H9 (cell line): ENCODE measurements around the gene IGF2. TPM values are rescaled to one million over a fixed set of nuclear protein-coding genes. Genes with fewer than 3 reads are reported as not detected.

ENCODE experiments used
- DNase-seq: peaks from one replicate; pipeline ENCODE4 v3.0.0-alpha.2; 2017
- H2AFZ ChIP-seq: one replicate; pipeline ENCODE4 v1.6.1; 2013; ENCODE audit warnings: mild to moderate bottlenecking, low read length, control low read depth, moderate library complexity
- H2AK5ac ChIP-seq: 2 replicates; pipeline ENCODE4 v1.6.1; 2013; ENCODE audit warnings: low read length, control low read depth, mixed read lengths; ENCODE audit not compliant: insufficient read length
- H2BK120ac ChIP-seq: one replicate; pipeline ENCODE4 v1.6.1; 2013; ENCODE audit warnings: low read depth, mild to moderate bottlenecking, low read length, control low read depth, inconsistent platforms; ENCODE audit not compliant: poor library complexity, severe bottlenecking
- H2BK12ac ChIP-seq: 2 replicates; pipeline ENCODE4 v1.6.1; 2013; ENCODE audit warnings: low read length, control low read depth, mixed read lengths, low read depth; ENCODE audit not compliant: insufficient read length
- H2BK15ac ChIP-seq: 2 replicates; pipeline ENCODE4 v1.6.1; 2013; ENCODE audit warnings: low read depth, low read length, control low read depth
- H2BK20ac ChIP-seq: one replicate; pipeline ENCODE4 v1.6.1; 2013; ENCODE audit warnings: low read depth, mild to moderate bottlenecking, low read length, control low read depth, inconsistent platforms; ENCODE audit not compliant: poor library complexity, severe bottlenecking
- H2BK5ac ChIP-seq: 2 replicates; pipeline ENCODE4 v1.6.1; 2013; ENCODE audit warnings: low read length, control low read depth, mixed read lengths; ENCODE audit not compliant: insufficient read length
- H3K14ac ChIP-seq: 2 replicates; pipeline ENCODE4 v1.6.1; 2013; ENCODE audit warnings: low read length, control low read depth; ENCODE audit not compliant: insufficient read depth
- H3K18ac ChIP-seq: 2 replicates; pipeline ENCODE4 v1.6.1; 2013; ENCODE audit warnings: low read depth, mild to moderate bottlenecking, mixed read lengths, low read length, control low read depth; ENCODE audit not compliant: insufficient read length
- H3K23ac ChIP-seq: 2 replicates; pipeline ENCODE4 v1.6.1; 2013; ENCODE audit warnings: low read length, control low read depth, mixed read lengths, low read depth; ENCODE audit not compliant: insufficient read length
- H3K23me2 ChIP-seq: 2 replicates; pipeline ENCODE4 v1.6.1; 2013; ENCODE audit warnings: low read depth, mild to moderate bottlenecking, mixed read lengths, low read length, control low read depth; ENCODE audit not compliant: insufficient read length, poor library complexity, severe bottlenecking
- H3K27ac ChIP-seq: 2 replicates; pipeline ENCODE4 v1.5.1; 2013; ENCODE audit warnings: low read length, control low read depth, mixed read lengths, low read depth; ENCODE audit not compliant: insufficient read length
- H3K27me3 ChIP-seq: 2 replicates; pipeline ENCODE4 v1.6.1; 2013; ENCODE audit warnings: low read length, control low read depth, inconsistent platforms; ENCODE audit not compliant: insufficient read depth
- H3K4ac ChIP-seq: 2 replicates; pipeline ENCODE4 v1.6.1; 2013; ENCODE audit warnings: low read depth, mild to moderate bottlenecking, control low read depth, inconsistent platforms, low read length, moderate library complexity
- H3K4me1 ChIP-seq: 2 replicates; pipeline ENCODE4 v1.6.1; 2013; ENCODE audit warnings: low read length, control low read depth, inconsistent platforms; ENCODE audit not compliant: insufficient read depth
- H3K4me2 ChIP-seq: 2 replicates; pipeline ENCODE4 v1.6.1; 2013; ENCODE audit warnings: low read length, control low read depth, mixed read lengths; ENCODE audit not compliant: insufficient read length, insufficient read depth
- H3K56ac ChIP-seq: 2 replicates; pipeline ENCODE4 v1.6.1; 2013; ENCODE audit warnings: low read depth, mild to moderate bottlenecking, mixed read lengths, low read length, control low read depth; ENCODE audit not compliant: insufficient read length
- H3K79me1 ChIP-seq: 2 replicates; pipeline ENCODE4 v1.6.1; 2013; ENCODE audit warnings: low read depth, mild to moderate bottlenecking, moderate library complexity, low read length, control low read depth, inconsistent platforms; ENCODE audit not compliant: insufficient read depth, poor library complexity, severe bottlenecking
- H3K79me2 ChIP-seq: 2 replicates; pipeline ENCODE4 v1.6.1; 2013; ENCODE audit warnings: low read length, control low read depth, inconsistent platforms; ENCODE audit not compliant: insufficient read depth
- H3K9ac ChIP-seq: 2 replicates; pipeline ENCODE4 v1.6.1; 2013; ENCODE audit warnings: low read length, control low read depth, mixed read lengths; ENCODE audit not compliant: insufficient read length; ENCODE audit errors: extremely low read depth
- H3K9me3 ChIP-seq: one replicate; pipeline ENCODE4 v1.6.1; 2013; ENCODE audit warnings: low read depth, low read length, inconsistent platforms; ENCODE audit not compliant: control insufficient read depth
- H3T11ph ChIP-seq: one replicate; pipeline ENCODE4 v1.6.1; 2013; ENCODE audit warnings: mild to moderate bottlenecking, low read length, control low read depth, inconsistent platforms
- H4K20me1 ChIP-seq: one replicate; pipeline ENCODE4 v1.6.1; 2013; ENCODE audit not compliant: control insufficient read depth, insufficient read length, insufficient read depth
- H4K5ac ChIP-seq: 2 replicates; pipeline ENCODE4 v1.6.1; 2013; ENCODE audit warnings: low read depth, mild to moderate bottlenecking, mixed read lengths, low read length, control low read depth; ENCODE audit not compliant: insufficient read length
- H4K8ac ChIP-seq: replicated peaks from 2 replicates; pipeline ENCODE4 v1.6.1; 2013; ENCODE audit warnings: low read length, control low read depth, mixed read lengths, low read depth; ENCODE audit not compliant: insufficient read length
- H4K91ac ChIP-seq: 2 replicates; pipeline ENCODE4 v1.6.1; 2013; ENCODE audit warnings: low read depth, mild to moderate bottlenecking, moderate library complexity, mixed read lengths, low read length, control low read depth; ENCODE audit not compliant: insufficient read length
- H3K27ac Mint-ChIP-seq, 3 experiments: 2 replicates in 2 of 3; 3 replicates in 1 of 3; pipeline ENCODE4 v1.8.0; 2020 to 2021; ENCODE audit warnings: mixed read lengths in 3 of 3, mild to moderate bottlenecking in 1 of 3, moderate library complexity in 1 of 3
- H3K27me3 Mint-ChIP-seq: 2 replicates; pipeline ENCODE4 v1.8.0; 2021; ENCODE audit warnings: low read depth, mild to moderate bottlenecking, moderate library complexity, mixed read lengths
- H3K36me3 Mint-ChIP-seq, 3 experiments: 2 replicates in 2 of 3; 3 replicates in 1 of 3; pipeline ENCODE4 v1.8.0; 2020 to 2021; ENCODE audit warnings: low read depth in 3 of 3, mixed read lengths in 3 of 3; ENCODE audit not compliant: insufficient read depth in 1 of 3
- H3K4me1 Mint-ChIP-seq, 2 experiments: 2 replicates each; pipeline ENCODE4 v1.8.0; 2020; ENCODE audit warnings: mixed read lengths in 2 of 2
- H3K4me3 Mint-ChIP-seq, 2 experiments: 2 replicates in 1 of 2; 3 replicates in 1 of 2; pipeline ENCODE4 v1.8.0; 2020 to 2021; ENCODE audit warnings: mild to moderate bottlenecking in 2 of 2, mixed read lengths in 2 of 2, moderate library complexity in 1 of 2
- H3K9me3 Mint-ChIP-seq, 2 experiments: 2 replicates in 1 of 2; 3 replicates in 1 of 2; pipeline ENCODE4 v1.8.0; 2020; ENCODE audit warnings: mild to moderate bottlenecking in 2 of 2, mixed read lengths in 2 of 2, moderate library complexity in 1 of 2
- CTCF ChIP-seq: fragments of 200-600 bp; sonication (generic); conservative IDR thresholded peaks from 3 replicates; pipeline ENCODE4 v1.8.0; 2021; ENCODE audit warnings: antibody characterized with exemption, mild to moderate bottlenecking
- WGBS: extraction: QIAGEN DNeasy Blood & Tissue Kit; methylation state at CpG from one replicate; pipeline ENCODE4 v1.1.7; 2013; ENCODE audit warnings: missing lambda C conversion rate, low lambda C conversion rate, mixed read lengths; ENCODE audit not compliant: insufficient read length; ENCODE audit errors: extremely low coverage; 5-methylcytosine and 5-hydroxymethylcytosine counted together
- total RNA-seq: library from RNA; stranded (reverse); gene quantifications from 2 replicates; pipeline ENCODE4 v1.2.1, GENCODE V29; 2021

The IGF2 gene
- total RNA-seq, 1 experiment from 2014 or later, result 2.8 TPM

DNA sequence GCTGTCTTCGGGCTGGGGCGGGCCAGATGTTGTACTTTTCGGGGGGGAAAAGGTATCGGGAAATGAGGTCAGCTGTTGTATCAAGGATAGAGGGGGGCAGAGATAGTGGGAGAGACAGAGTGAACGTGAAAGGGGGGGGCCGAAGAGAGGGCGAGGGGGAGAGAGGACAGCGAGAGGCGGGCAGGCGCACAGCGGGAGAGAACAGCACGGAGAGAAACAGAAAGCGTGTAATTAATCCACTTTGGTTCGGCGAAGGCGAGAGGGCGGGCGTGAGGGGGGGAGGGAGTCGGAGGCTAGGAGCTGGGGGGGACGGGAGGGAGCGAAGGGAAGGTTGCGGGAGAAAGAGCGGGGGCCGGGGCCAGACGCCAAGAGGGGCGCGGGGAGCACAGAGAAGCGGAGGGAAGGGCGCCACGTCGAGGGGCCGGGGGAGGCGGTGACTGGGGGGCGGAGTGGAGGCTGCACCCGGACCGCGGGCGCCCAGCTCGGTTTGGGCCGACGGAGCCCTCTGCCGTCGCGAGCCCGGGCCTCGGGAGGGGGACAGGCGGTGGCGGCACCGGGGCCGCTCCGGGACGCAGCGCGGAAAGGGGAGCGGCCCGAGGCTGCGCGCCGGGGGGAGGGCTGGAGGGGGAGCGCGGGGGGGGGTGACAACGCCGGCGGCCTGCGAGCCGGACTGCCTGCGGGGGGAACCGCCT is 612 bp downstream of the IGF2 start:
- H3K9me3 ChIP-seq, result no peaks in the 10 kb centered on the region
- H3K14ac ChIP-seq, result no peak overlapping the region
- no peaks in the 10 kb centered on the region for H3K79me1 ChIP-seq
- H3K27me3 ChIP-seq, result peaks cover 54% of the 10 kb centered on the region
- H3K27ac ChIP-seq, result no peak overlapping the region
- H3K4me2 ChIP-seq, result no peak overlapping the region
- H4K20me1 ChIP-seq, result peaks cover 2% of the 10 kb centered on the region
- WGBS, result no CpG with 5 or more reads among the region's 68 CpGs
- Mint-ChIP-seq H3K27ac (no peak overlapping the region), H3K4me1 (peaks cover 10 to 23% of the 10 kb centered on the region in 2 experiments), H3K9me3 (peaks cover 2 to 9% of the 10 kb centered on the region in 2 experiments; a peak in 2 of 5 replicates), H3K36me3 (no peaks in the 10 kb centered on the region), H3K27me3 (peaks cover 90% of the 10 kb centered on the region), H3K4me3 (peak overlapping the region; percentile 40 to 76)
- H3K18ac ChIP-seq, result no peak overlapping the region
- H2BK120ac ChIP-seq, result no peak overlapping the region
- H4K5ac ChIP-seq, result no peak overlapping the region
- no peak overlapping the region for H2AK5ac ChIP-seq
- H2BK5ac ChIP-seq, result no peak overlapping the region
- no peak for DNase-seq
- H2BK12ac ChIP-seq, result no peak overlapping the region
- no peak for TF ChIP-seq CTCF
- H3K4me1 ChIP-seq, result no peaks in the 10 kb centered on the region
- no peak overlapping the region for H3K9ac ChIP-seq
- H2AFZ ChIP-seq, result no peak overlapping the region
- H2BK15ac ChIP-seq, result no peak overlapping the region
- no peak overlapping the region for H4K8ac ChIP-seq
- H3T11ph ChIP-seq, result no peak overlapping the region
- H3K79me2 ChIP-seq, result no peaks in the 10 kb centered on the region
- H4K91ac ChIP-seq, result no peak overlapping the region
- peaks cover 14% of the 10 kb centered on the region for H3K23me2 ChIP-seq
- no peak overlapping the region for H3K23ac ChIP-seq
- H3K56ac ChIP-seq, result no peak overlapping the region
- H2BK20ac ChIP-seq, result no peak overlapping the region
- no peak overlapping the region for H3K4ac ChIP-seq
